ENCODE data around the gene SIX2. TPM values are rescaled to one million over a fixed set of nuclear protein-coding genes. Genes with fewer than 3 reads are reported as not detected.

The SIX2 gene
- total RNA-seq, 1 donor, result not detected

DNA sequence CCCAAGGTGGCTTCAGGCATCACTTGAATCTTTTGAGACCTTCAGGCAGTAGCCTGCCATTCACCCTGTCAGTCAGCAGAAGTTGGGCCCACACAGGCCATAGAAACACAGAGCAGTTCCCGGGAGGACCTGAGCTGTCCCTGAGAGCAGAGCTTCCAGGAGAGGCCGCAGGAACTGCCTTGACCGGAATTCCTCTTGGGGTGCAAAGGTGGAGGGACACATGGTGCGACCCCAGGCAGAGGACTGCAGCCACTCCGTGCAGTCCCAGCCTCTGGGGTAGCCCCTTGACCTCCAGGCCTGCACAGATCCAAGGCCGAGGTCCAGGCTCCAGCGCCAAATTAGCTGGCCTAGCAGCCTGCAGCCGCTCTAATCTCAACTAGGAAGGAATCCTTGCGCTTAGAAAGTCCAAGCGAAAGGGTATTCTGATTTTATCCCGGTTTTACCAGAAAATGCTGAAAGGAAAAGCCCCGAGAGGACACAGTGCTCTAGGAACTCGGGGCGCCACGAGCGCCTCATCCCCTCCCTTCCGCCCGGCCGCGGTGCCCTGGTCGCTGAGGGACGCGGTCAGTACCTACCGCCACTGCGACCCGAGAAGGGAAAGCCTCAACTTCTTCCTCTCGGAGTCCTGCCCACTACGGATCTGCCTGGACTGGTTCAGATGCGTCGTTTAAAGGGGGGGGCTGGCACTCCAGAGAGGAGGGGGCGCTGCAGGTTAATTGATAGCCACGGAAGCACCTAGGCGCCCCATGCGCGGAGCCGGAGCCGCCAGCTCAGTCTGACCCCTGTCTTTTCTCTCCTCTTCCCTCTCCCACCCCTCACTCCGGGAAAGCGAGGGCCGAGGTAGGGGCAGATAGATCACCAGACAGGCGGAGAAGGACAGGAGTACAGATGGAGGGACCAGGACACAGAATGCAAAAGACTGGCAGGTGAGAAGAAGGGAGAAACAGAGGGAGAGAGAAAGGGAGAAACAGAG is 5.4 kb downstream of the SIX2 start:
- no peak for DNase-seq (ENCODE audit: low read depth in 2 of 3, low spot score in 2 of 3)

DNA sequence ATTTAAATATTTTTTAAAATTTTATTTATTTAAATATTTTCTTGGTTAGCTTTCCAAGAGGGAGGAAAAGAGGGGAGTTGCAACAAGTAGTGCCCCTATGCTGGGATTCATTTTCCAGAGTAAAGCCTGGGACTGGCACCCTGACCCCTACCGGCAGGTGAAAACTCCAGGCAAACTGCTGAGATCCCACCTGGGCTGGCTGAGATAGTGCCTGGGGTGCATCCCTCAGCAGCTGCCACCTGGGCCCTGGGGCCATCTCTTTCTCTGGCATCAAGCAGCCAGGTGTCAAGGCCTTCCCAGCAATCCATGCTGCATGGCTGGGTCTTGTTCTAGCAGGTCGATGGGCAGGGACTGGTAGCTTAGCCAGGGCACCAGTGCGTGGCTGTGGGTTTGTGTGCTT is 6.6 kb downstream of the SIX2 start:
- DNase-seq (ENCODE audit: low read depth in 2 of 3, low spot score in 2 of 3), result no peak

DNA sequence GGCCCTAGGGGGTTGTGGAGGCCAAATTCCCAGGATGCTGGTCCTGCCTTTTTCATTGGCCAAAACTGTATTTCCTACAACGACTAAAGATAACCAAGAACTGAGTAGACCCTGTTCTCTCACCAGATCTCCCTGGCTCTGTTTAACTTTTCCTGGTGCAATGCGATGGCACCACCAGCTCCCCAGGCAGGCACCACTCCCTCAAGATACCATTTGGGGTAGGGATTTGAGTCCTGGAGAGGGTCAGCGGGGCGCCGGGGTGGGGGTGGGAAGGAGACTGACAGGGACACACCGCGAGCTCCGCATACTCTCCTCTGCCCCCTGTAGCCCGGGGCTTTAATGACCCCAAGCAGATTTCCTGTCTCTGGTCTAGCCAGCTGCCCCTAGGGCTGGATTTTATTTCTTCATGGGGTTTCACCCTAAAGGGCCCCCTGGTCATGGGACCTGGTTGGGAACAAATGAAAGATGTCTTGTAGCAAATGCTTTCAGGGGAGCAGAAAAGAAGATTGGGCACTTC is 7.3 kb downstream of the SIX2 start:
- no peak for DNase-seq (ENCODE audit: low read depth in 2 of 3, low spot score in 2 of 3)

DNA sequence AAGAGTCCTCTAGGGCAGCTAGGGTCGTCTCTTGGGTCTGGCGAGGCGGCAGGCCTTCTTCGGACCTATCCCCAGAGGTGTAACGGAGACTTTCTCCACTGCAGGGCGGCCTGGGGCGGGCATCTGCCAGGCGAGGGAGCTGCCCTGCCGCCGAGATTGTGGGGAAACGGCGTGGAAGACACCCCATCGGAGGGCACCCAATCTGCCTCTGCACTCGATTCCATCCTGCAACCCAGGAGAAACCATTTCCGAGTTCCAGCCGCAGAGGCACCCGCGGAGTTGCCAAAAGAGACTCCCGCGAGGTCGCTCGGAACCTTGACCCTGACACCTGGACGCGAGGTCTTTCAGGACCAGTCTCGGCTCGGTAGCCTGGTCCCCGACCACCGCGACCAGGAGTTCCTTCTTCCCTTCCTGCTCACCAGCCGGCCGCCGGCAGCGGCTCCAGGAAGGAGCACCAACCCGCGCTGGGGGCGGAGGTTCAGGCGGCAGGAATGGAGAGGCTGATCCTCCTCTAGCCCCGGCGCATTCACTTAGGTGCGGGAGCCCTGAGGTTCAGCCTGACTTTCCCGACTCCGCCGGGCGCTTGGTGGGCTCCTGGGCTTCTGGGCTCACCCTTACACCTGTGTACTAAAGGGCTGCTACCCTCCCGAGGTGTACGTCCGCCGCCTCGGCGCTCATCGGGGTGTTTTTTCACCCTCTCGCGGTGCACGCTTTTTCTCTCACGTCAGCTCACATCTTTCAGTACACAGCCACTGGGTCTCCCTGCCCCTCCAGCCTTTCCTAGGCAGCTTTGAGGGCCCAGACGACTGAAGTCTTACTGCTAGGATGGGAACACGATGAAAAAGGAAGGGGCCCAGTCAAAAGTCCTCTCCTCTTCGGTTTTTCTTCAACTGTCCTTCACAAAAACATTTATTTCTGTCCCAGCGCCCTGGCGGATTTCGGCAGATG is 8.1 kb downstream of the SIX2 start:
- no peak for DNase-seq (ENCODE audit: low read depth in 2 of 3, low spot score in 2 of 3)

DNA sequence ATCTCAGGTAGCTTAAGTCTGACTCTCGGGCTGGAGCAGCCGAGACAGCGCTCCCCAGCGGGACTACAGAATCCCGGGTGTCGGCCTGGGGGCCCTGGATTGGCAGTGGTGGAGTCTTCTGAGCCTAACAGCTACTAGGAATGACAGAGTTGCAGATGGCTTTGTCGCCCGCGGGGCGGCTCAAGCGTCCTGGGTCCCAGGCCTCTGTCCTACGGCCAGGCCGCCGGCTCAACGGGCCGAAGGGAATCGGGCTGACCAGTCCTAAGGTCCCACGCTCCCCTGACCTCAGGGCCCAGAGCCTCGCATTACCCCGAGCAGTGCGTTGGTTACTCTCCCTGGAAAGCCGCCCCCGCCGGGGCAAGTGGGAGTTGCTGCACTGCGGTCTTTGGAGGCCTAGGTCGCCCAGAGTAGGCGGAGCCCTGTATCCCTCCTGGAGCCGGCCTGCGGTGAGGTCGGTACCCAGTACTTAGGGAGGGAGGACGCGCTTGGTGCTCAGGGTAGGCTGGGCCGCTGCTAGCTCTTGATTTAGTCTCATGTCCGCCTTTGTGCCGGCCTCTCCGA is 8.8 kb downstream of the SIX2 start:
- no peak for DNase-seq (ENCODE audit: low read depth in 2 of 3, low spot score in 2 of 3)

DNA sequence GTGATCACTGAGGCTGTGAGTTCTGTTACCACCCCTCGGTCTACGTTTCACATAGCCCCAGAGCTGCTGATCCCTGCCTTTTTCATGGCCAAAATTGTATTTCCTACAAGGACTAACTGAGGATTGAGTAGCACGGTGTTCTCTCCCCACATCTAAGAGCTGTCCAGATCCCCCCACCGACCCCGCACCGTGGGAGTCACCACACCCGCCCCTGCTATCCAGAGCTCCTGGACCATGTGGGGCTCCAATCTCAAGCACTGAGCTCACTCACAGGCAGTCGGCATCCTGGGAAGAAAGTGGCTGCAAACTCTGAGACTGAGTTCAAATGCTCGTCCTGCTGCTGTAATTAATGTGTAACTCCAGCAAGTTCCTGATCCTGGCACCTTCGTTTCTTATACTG is 9.7 kb downstream of the SIX2 start:
- DNase-seq (ENCODE audit: low read depth in 2 of 3, low spot score in 2 of 3), result no peak

DNA sequence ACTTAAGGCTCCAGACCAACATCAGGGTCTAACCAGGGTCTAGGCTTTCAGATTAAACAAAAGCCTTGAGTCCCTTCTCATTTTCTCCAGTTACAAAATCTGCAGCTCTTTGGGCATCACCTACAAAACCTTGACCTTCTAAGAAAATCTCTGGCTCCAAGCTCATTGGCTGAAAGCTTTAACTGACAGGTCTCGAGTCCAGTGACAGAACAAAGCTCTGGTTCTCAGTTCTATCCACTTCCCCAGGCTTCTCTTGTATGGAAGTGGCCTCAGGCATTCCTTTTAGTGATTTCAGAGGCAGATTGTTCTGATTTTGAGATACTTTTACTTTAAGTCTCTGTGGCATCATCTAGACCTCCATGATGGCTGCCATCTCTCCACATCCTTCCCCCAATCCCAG is 11.3 kb downstream of the SIX2 start:
- no peak for DNase-seq (ENCODE audit: low read depth in 2 of 3, low spot score in 2 of 3)

DNA sequence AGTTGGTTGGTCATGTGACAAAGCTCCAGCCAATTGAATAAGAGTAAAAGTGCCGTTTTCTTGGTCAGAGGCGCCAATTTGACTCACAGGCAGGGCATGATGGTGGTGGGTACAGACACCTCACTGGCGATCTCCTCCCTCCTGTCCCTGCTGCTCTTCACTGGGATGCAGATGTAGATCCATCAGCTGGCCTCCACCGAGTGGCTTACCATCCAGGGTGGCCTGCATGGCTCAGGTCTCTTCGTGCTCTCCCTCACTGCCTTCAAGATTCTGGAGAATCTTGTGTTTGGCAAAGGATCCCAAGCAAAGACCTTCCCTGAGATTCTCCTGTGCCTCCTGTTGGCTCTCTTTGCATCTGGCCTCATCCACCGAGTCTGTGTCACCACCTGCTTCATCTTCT is 12.9 kb downstream of the SIX2 start:
- no peak for DNase-seq (ENCODE audit: low read depth in 2 of 3, low spot score in 2 of 3)

DNA sequence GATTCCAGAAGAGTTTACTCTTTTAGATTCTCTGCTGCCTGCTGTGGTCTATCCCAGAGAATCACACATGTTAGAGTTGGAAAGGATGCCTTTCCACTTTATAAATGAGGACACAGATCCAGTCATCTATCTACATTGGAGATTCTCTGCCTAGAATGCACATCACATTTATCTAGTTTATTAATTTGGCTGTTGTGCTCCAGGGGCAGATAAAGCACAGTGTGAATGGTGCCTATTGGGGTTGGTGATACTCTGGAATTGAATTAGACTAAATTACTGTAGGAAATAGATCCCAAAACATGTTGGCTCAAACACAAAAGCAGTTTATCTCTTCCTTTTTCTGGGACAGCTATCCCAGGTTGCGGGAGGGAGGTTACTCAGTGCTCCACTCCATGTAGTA is 14.9 kb downstream of the SIX2 start:
- DNase-seq (ENCODE audit: low read depth in 2 of 3, low spot score in 2 of 3), result no peak

DNA sequence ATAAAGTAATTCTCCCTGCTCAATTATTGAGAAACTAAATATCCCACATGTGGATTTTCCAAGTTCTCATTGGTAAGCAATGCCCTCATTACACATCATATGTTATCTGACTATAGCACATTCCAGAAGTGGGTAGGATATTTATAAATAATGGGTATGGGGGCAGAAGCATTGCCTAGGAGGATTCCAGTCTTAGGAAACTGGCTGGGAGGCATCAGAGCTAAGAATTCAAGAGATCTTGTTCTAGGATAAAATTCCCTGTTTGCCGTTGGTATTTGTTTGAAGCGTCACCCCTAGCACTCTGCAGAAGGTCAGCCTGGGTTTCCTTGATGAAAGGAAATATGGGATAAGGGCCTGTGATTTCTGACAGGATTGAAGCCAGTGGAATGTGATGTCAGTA is 20.1 kb downstream of the SIX2 start:
- no peak for DNase-seq (ENCODE audit: low read depth in 2 of 3, low spot score in 2 of 3)

DNA sequence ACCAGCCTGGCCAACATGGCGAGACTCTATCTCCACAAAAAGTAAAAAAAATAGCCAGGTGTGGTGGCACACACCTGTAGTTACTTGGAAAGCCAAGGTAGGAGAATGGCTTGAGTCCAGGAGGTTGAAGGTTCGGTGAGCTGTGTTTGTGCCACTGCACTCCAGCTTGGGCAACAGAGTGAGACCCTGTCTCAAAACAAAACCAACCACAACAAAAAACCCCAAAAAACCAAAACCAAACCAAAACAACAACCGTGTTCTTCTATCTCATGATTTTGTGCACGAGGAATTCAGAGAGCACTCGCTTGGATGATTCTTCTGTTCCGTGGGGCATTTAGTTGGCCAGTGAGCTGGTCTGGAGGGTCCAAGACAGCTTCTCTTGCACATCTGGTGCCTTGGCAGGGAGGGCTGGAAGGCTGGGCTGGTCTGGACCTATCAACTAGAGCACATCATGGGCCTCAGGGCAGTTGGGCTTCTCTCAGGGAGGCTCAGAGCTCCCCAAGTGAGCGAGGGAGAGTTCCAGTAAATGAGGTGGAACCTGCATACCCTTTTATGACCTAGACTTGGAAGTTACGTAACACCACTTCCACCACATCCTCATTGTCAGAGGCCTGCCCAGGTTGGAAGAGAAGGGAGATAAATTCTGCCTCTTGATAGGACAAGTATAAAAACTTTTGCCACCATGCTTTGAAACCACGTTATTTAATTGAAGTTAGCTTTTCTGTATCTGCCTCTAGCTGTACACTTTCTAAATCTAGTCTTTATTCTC is 25.2 kb downstream of the SIX2 start:
- DNase-seq (ENCODE audit: low read depth in 2 of 3, low spot score in 2 of 3), result no peak

DNA sequence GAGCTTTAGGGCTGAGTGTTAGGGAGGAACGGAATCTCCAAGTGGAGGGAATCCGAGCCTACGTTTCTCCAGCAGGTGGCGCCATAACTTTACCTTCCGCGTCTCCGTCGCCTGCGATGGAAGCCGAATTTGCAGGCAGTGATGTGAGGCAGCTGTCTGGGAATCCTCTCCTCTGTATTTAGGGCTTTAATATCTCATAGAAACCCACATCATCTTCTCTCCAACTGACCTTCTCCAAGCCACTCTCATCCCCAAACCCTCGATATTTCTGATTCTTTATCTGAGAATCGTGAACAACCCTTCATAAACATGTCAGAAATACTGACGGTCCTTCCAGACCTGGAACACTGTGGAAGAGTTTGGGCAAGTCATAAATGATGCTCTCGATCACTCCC is 27.5 kb downstream of the SIX2 start:
- peak; percentile 40 to 80 (median 61) for DNase-seq (ENCODE audit: low read depth in 2 of 3, low spot score in 2 of 3)

DNA sequence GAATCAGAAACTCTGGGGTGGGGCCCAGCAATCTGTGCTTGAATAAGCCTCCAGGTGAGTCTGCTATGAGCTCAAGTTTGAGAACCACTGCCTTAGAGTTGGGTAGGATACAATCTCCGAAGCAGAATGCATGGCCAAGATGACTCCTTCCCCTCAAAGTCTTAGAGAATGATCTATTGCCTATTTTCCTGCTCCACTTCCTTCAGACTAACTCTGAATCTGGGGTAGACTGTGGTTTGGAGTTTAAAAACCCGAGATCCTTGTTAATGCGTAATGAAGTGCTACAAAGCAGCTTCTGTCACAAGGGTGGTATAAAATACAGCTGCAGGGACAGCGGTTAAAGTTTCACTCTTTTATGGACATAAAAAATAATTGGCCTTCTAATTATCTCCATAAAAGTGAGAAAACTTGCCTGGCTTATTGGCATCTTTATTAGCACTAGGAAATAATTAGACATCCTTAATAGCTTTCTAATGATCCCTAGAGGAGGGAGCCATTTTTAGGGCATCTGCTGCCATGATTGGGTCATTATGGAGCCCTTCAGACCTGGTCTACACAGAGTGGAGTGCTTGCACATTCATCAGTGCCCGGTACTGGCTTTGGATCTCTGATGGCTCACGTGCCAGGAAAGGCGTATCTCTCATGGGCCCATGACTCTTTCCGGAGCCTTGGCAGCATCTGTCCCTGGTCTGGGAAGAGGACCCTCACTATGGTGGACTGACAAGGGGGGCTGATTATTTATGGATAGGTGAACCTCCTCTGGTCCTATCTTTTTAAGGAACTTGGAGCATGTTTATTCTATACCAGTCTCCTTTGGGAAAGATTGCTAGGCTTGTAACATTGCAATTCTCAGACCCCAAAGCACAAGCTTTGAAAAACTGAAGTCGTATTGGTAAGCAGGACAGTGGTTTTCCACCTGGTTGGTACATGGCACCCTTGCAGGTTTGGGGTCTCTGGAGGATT is 28.2 kb downstream of the SIX2 start:
- no peak for DNase-seq (ENCODE audit: low read depth in 2 of 3, low spot score in 2 of 3)

DNA sequence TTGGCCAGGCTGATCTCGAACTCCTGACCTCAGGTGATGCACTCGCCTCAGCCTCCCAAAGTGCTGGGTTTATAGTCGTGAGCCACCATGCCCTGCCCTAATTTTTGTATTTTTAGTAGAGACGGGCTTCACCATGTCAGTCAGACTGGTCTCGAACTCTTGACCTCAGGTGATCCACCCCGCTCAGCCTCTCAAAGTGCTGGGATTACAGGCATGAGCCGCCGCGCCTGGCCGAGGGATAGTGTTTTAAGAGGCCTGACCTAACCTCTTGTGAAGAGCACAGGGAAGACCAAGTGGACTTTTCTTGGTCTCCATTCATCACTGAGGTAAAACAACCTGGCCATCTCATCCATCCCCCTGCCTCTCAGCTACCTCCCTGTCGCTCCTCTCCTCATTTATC is 29.7 kb downstream of the SIX2 start:
- no peak for DNase-seq (ENCODE audit: low read depth in 2 of 3, low spot score in 2 of 3)

DNA sequence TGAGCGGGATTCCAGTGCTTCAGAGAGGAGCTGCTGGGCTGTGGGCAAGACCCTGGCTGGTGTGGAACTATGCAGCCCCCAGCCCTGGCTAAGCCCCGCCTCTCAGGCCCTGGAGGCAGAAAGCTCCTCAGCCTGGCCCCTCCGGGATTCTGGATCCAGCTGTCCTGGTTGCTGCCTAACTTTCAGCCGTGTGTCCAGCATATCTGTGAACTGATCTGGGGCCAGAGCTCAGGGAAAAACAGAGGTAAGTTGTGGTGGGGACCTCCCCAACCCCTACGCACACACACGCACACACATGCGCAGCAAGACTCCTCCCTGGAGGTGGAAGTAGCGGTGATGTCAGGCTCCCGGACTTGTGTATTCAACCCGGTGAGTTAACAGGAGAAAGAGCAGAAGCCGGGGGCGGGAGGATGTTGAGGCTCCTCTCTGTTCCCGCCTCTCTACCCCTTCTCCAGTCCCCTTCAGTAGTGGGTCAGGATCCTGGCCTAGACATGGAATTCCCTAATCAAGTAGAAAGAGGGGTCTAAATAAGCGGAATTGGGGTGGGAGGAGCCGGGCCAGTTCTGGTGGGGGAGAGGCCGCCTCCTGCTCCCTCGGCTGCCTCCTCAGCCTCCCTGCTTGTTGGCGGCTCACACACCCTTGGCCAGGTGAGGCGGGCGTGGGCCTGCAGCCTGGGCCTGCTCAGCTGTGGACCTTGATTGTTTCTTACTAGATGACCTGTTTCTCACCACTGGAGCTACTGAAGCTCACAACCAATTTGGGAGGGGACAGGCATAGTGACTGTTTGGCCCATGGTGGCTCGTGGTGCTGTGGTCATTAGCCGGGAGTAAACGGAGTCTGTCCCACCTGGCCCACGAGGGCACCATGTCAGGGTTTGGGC is 33.4 kb downstream of the SIX2 start:
- DNase-seq (ENCODE audit: low read depth in 2 of 3, low spot score in 2 of 3), result no peak

DNA sequence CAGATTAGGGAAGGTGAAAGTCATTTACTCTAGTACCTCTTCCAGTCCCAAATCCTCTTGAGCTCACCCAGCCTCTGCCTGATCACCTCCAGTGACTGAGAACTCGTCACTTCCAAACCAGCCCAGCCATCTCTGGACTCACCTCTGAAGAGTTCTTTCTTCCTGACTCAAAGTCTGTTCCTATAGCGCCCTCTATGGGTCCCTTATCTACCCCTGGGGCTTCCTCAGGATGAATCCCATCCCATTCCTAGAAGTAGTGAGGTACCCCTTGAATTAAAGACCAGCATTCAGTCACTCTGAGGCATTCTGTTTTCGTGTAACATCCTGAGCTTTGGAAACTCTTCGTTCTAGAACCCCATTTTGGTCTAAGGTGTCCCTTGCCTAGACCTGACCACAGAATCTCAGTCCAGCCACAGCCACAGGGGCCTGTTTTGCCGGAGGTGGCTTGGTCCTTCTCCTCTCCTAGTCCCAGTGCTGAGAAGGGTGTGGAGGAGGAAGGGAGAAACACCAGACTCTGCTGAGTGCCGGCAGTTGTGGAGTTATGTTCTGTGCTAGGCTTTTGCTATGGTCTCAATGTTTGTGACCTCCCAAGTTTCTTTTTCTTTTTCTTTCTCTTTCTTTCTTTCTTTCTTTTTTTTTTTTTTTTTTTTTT is 35.1 kb downstream of the SIX2 start:
- no peak for DNase-seq (ENCODE audit: low read depth in 2 of 3, low spot score in 2 of 3)

DNA sequence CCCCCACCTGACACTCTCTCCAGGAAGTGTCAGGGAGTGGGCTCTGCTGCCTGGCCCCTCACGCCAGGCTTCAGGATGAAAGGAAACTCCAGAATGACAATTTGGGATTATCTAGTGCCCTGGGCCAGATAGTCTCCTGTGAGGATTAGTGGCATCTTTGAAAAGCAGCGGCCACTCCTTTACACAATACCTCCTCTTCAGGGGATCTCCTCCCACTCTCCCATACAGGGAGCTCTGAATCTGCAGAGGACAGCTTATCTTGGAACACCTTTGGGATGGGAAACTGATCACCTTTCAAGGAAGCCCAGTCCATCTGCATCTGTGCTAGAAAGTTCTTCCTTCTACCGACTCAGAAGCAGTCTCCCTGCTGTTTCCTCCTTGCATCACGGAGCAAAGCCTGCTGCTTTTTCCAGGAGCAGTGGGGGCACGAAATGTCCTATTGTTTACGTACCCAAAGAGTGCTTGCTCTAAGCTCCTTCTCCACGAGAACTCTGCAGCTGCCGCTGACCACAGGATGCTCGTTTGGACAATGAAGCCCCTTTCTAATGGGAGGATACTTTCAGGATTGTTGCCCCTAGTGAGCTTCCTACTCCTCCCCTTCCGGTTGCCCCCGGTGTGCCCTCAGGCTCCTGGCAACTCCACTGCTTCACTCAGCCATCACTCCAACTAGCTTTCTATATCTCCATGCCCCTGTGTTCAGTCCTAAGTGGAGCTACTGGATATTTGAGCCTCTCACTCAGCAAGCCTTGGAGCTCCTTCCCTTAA is 36.3 kb downstream of the SIX2 start:
- no peak for DNase-seq (ENCODE audit: low read depth in 2 of 3, low spot score in 2 of 3)
